ENCODE measurements around the gene SOD2. TPM values are rescaled to one million over a fixed set of nuclear protein-coding genes. Genes with fewer than 3 reads are reported as not detected.

The SOD2 gene
- total RNA-seq, 2 experiments from 2014 or later = 47.8 to 50.2 TPM

DNA sequence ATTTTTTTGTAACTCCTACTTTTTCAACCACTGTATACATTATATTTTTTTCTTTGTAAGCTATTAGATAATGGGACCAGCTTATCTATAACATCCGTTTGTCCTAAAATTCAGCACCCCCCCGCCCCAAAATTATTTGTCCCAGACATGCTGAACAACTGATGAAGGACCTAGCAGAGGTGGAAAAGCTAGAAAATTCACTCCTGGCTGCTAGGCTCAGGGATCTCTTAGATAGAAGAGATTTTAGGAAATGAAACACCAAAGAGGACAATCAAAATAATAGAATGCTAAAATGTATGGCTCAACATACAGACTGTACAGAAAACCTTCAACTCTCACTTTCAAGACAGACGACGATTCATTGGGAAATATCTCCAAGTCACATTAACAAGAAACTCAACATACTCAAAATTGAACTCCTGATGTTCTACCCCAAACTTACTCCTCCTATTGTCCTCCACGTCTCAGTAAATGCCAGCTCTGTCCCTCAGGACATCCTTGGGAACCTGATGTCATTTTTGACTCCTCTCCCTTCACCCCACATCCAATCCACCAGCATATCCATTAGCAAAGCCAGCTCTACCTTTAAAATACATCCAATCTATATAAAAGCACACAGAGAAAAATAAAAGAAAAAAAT, 4.7 kb downstream of the SOD2 start:
- Mint-ChIP-seq H3K4me1 (peaks cover 31% of the 10 kb centered on the region), H3K4me3 (no peak overlapping the region), H3K36me3 (peaks cover 35% of the 10 kb centered on the region), H3K9me3 (ENCODE audit: low read depth) (no peaks in the 10 kb centered on the region), H3K27me3 (no peaks in the 10 kb centered on the region), H3K27ac (no peak overlapping the region)
- no peak for ATAC-seq
- CTCF ChIA-PET = interaction anchor here (0.6 kb wide), 1 partner anchor 534 kb away, joined by 3 read pairs; no protein-coding TSS in a partner anchor
- DNase-seq = no peak

DNA sequence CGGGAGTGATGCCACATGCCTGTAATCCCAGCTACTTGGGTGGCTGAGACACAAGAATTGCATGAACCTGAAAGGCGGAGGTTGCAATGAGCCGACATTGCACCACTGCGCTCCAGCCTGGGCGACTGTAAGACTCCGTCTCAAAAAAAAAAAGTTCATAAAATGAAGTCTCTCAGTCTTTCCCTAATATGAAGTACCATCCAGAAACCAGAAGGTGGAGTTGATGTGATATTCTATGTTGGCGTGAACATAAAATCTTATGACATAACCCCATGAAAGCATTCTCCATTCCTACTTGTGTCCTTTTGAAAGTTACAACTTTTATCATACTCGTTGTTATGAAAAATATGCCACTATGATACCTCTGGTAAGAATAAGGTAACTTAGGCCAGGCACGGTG, 5.7 kb downstream of the SOD2 start:
- no peak for DNase-seq
- no peaks in the 10 kb centered on the region for H3K27me3 Mint-ChIP-seq
- ATAC-seq = no peak
- CTCF ChIA-PET = no interaction called here
- no peaks in the 10 kb centered on the region for H3K9me3 Mint-ChIP-seq (ENCODE audit: low read depth)
- peaks cover 30% of the 10 kb centered on the region for H3K4me1 Mint-ChIP-seq
- H3K36me3 Mint-ChIP-seq = peaks cover 35% of the 10 kb centered on the region
- no peak overlapping the region for H3K27ac Mint-ChIP-seq
- H3K4me3 Mint-ChIP-seq = no peak overlapping the region

DNA sequence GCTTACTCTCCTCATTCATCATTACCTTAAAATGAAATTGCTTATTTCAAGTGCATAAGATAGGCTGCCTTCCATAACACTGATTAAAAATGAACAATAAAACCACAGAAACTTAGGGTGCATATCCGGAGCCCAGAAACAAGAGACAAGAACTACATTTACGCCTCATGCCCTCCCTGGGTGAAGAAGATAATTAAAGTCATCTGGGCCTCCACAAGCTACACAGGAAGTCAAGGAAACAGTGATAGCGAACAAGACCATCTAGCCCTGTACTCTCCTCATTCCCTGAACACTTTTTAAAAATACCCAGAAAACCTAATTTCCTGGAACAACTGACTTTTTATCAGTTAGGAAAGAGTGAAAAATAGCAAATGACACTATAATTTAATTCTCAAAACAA, 6.3 kb downstream of the SOD2 start:
- DNase-seq (no peak), ATAC-seq (no peak)
- H3K9me3 Mint-ChIP-seq (ENCODE audit: low read depth) = no peaks in the 10 kb centered on the region
- CTCF ChIA-PET = no interaction called here
- peaks cover 35% of the 10 kb centered on the region for H3K36me3 Mint-ChIP-seq
- no peaks in the 10 kb centered on the region for H3K27me3 Mint-ChIP-seq
- peaks cover 26% of the 10 kb centered on the region for H3K4me1 Mint-ChIP-seq
- H3K27ac Mint-ChIP-seq = peak overlapping the region; percentile 63
- no peak overlapping the region for H3K4me3 Mint-ChIP-seq

DNA sequence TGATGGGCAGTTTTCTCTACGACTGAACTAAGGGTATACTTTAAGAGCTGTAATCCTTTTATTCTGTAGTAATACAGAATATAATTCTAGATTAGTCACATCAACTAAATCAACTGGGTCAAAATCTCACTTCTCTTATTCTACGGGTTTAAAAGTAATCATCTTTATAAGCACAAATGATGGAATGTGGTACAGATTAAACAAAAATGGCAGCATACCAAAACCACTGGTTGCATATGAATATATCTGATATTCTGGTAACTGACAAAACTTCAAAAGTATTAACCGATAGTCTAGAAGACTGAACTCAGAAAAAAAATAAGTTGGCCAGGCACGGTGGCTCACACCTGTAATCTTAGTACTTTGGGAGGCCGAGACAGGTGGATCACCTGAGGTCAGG, 7.0 kb downstream of the SOD2 start:
- Mint-ChIP-seq H3K36me3 (peaks cover 31% of the 10 kb centered on the region), H3K4me1 (peaks cover 20% of the 10 kb centered on the region), H3K27ac (no peak overlapping the region), H3K4me3 (no peak overlapping the region), H3K27me3 (no peaks in the 10 kb centered on the region), H3K9me3 (ENCODE audit: low read depth) (no peaks in the 10 kb centered on the region)
- ATAC-seq (no peak), DNase-seq (no peak)
- CTCF ChIA-PET = no interaction called here

DNA sequence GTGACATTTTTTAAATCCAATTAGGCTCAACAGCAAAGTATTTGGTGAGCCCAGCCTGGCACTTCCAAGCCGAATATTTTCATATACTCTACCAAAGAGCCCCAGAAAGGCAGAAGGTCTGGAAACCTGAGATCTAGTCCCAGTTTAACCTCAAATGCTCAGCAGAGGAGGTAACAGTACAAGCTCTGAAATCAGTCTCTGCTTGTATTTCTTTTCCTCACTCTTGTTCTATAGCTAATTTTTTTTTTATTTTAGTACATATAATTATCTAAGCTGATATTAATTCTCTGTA, 9.1 kb downstream of the SOD2 start:
- H3K9me3 Mint-ChIP-seq (ENCODE audit: low read depth) = no peaks in the 10 kb centered on the region
- CTCF ChIA-PET = no interaction called here
- peaks cover 24% of the 10 kb centered on the region for H3K4me1 Mint-ChIP-seq
- no peak overlapping the region for H3K4me3 Mint-ChIP-seq
- peaks cover 32% of the 10 kb centered on the region for H3K36me3 Mint-ChIP-seq
- no peaks in the 10 kb centered on the region for H3K27me3 Mint-ChIP-seq
- DNase-seq (no peak), ATAC-seq (no peak)
- no peak overlapping the region for H3K27ac Mint-ChIP-seq

DNA sequence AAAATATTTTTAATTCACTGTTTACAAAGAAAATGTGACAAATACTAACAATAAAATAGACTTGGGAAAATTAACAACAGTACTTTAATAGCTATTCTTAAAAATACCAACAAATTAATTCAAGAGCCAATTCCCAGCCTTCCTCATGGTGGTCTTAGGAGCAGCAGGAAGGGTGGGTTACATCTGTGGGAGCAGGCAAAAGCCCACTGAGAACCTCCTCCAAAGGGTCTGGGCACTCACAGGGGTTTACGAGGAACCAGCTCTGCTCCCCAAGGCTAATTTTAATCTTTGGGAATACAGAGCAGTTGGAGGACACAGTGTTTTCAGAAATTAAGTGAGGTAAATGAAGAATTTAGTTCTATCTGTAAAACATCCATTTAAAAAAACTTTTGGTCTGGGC, 10.2 kb downstream of the SOD2 start:
- ATAC-seq (no peak), DNase-seq (no peak)
- no peaks in the 10 kb centered on the region for H3K27me3 Mint-ChIP-seq
- no peak overlapping the region for H3K4me3 Mint-ChIP-seq
- CTCF ChIA-PET = interaction anchor here (1.0 to 1.2 kb wide), 2 partner anchors 28 to 773 kb away, joined by 3 to 4 read pairs; no protein-coding TSS in a partner anchor
- peaks cover 31% of the 10 kb centered on the region for H3K36me3 Mint-ChIP-seq
- H3K4me1 Mint-ChIP-seq = peaks cover 23% of the 10 kb centered on the region
- H3K27ac Mint-ChIP-seq = no peak overlapping the region
- no peaks in the 10 kb centered on the region for H3K9me3 Mint-ChIP-seq (ENCODE audit: low read depth)

DNA sequence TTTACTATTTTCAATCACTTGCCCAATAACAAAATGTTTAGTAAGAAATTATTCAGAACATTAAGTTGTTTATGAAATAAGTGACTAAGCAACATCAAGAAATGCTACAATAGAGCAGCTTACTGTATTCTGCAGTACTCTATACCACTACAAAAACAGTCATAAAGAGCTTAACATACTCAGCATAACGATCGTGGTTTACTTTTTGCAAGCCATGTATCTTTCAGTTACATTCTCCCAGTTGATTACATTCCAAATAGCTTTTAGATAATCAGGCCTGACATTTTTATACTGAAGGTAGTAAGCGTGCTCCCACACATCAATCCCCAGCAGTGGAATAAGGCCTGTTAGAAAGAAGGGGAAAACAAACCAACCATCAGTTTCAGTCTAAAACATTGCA, 10.7 kb downstream of the SOD2 start:
- Mint-ChIP-seq H3K9me3 (ENCODE audit: low read depth) (no peaks in the 10 kb centered on the region), H3K4me1 (peaks cover 20% of the 10 kb centered on the region), H3K36me3 (peaks cover 28% of the 10 kb centered on the region), H3K27ac (no peak overlapping the region), H3K4me3 (no peak overlapping the region), H3K27me3 (no peaks in the 10 kb centered on the region)
- peak; percentile 45 for ATAC-seq
- CTCF ChIA-PET = interaction anchor here (1.0 to 3.1 kb wide), 3 partner anchors 10 to 773 kb away, joined by 3 to 16 read pairs (median 4); partner anchors contain the start of gene SOD2
- no peak for DNase-seq

DNA sequence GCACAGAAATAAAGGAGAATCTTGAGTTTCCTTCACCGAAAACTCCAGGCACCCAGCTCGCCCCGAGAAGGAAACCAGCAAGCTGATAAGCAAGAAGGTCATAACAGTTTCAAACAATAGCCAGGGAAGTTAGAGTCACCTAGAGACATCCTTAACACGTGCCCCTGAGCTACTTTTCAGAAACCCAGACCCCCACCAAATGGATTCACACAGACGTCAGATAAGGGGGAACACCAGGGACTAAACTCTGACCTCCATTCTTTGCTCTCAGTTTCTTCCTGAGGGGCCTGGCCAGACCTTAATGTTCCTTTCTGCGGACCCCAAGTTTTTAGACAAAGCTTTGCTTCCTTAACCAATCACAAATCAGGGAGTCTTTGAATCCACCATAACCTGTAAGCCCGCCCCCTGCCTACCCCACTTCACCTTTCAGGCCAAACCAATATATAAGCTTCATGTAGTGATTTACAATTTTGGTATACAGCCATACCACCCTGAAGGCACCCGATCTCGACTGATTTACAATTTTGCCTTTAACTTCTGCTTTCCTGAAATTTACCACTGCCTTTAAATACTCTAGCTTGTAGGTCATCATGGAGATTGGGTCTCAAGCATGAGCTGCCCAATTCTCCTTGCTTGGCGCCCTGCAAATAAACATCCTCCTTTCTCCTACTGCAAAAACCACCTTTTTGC, 11.7 kb downstream of the SOD2 start:
- Mint-ChIP-seq H3K27me3 (no peaks in the 10 kb centered on the region), H3K27ac (no peak overlapping the region), H3K36me3 (peaks cover 26% of the 10 kb centered on the region), H3K4me1 (peaks cover 14% of the 10 kb centered on the region), H3K9me3 (ENCODE audit: low read depth) (peaks cover 3% of the 10 kb centered on the region), H3K4me3 (no peak overlapping the region)
- CTCF ChIA-PET = interaction anchor here (0.5 to 3.1 kb wide), 3 partner anchors 9 to 26 kb away, joined by 3 to 16 read pairs (median 4); partner anchors contain the start of gene SOD2
- no peak for ATAC-seq
- DNase-seq = no peak

DNA sequence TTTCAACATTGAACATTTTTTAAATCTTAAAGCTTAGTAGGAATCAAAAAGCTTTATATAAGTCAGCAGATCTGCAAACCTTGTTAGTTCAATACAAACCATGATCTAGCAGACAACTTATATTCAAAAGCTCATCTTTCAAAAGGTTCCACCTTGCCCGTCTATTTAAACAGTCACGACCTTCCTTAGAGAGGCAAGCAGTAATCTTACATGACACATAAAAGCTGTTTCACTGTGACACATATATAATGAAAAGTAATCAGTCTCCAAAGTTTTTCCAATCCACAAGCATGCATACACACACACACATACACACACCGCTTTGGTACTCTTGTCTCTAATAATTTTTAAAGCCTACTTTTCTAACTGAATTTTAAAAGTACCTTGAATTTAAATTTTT, 12.9 kb downstream of the SOD2 start:
- peak overlapping the region; percentile 13 for H3K27ac Mint-ChIP-seq
- H3K9me3 Mint-ChIP-seq (ENCODE audit: low read depth) = peaks cover 4% of the 10 kb centered on the region
- H3K4me3 Mint-ChIP-seq = no peak overlapping the region
- no peaks in the 10 kb centered on the region for H3K27me3 Mint-ChIP-seq
- ATAC-seq (no peak), DNase-seq (no peak)
- CTCF ChIA-PET = interaction anchor here (0.6 to 3.1 kb wide), 3 partner anchors 12 to 506 kb away, joined by 4 to 16 read pairs (median 4); partner anchors contain the start of gene SOD2
- H3K36me3 Mint-ChIP-seq = peaks cover 23% of the 10 kb centered on the region
- peaks cover 14% of the 10 kb centered on the region for H3K4me1 Mint-ChIP-seq

DNA sequence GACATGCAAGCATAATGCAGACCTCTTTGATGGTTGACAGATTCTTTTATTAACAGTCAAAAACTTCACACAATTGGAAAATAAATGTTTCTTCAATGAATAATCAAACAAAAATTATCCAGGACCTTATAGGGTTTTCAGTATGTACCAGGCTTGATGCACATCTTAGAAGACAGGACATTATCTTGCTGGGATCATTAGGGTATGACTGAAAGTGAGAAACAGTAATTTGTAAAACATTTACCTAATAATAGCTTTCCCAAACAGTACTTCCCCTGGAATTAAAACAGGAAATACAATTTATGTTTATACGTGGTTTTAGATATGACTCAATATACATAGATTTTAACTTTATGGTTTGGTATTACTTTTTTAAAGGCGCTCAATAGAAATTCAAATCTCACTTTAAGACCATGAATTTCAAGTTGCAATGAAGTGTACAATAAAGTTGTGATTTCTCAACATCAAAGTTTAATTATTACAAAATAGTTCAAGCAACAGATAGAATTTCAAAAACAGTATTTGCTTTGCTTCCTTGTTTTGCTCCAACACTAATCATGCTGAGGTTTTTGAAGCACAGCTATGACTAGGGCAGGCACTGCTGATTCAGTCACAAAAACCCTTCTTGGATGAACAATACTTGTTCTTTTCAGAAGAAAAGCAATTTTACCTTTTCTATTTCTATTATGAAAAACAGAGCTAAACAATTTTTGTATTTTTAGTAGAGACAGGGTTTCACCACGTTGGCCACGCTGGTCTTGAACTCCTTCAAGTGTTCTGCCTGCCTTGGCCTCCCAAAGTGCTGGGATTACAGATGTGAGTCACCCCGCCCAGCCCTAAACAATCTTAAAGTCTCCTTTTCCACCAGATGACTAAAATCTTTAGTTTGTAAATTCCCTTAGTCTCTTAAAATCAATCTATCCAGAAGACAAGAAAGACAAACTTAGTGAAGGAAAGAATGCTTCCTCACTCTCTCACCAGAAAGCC, 13.7 kb downstream of the SOD2 start:
- Mint-ChIP-seq H3K27ac (peak overlapping the region; percentile 13), H3K4me1 (peaks cover 14% of the 10 kb centered on the region), H3K9me3 (ENCODE audit: low read depth) (peaks cover 4% of the 10 kb centered on the region), H3K4me3 (no peak overlapping the region), H3K36me3 (peaks cover 21% of the 10 kb centered on the region), H3K27me3 (no peaks in the 10 kb centered on the region)
- DNase-seq (no peak), ATAC-seq (peak; percentile 27)
- CTCF ChIA-PET = interaction anchor here (1.3 to 3.1 kb wide), 2 partner anchors 13 to 505 kb away, joined by 4 to 16 read pairs; partner anchors contain the start of gene SOD2

DNA sequence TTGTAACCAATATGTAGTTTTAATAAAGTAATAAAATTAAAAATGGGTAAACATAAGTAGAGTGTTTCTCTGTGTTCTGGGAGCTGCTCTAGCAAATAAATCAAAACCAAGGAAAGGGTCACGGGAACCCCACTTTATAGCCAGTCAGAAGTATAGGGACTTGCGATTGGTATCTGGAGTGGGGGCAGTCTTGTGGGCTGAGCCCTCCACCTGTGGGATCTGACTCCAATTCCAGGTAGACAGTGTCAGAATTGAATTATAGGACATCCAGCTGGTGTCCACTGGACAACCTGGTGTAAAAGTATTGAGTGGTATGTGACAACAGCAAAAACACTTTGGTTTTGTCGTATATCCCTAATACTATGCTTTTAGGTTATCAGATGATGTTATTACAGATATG, 14.5 kb downstream of the SOD2 start:
- Mint-ChIP-seq H3K36me3 (peaks cover 18% of the 10 kb centered on the region), H3K27ac (no peak overlapping the region), H3K9me3 (ENCODE audit: low read depth) (peaks cover 4% of the 10 kb centered on the region), H3K4me1 (peaks cover 14% of the 10 kb centered on the region), H3K27me3 (no peaks in the 10 kb centered on the region), H3K4me3 (no peak overlapping the region)
- CTCF ChIA-PET = interaction anchor here (1.3 kb wide), 1 partner anchor 504 kb away, joined by 4 read pairs; no protein-coding TSS in a partner anchor
- ATAC-seq (no peak), DNase-seq (no peak)

DNA sequence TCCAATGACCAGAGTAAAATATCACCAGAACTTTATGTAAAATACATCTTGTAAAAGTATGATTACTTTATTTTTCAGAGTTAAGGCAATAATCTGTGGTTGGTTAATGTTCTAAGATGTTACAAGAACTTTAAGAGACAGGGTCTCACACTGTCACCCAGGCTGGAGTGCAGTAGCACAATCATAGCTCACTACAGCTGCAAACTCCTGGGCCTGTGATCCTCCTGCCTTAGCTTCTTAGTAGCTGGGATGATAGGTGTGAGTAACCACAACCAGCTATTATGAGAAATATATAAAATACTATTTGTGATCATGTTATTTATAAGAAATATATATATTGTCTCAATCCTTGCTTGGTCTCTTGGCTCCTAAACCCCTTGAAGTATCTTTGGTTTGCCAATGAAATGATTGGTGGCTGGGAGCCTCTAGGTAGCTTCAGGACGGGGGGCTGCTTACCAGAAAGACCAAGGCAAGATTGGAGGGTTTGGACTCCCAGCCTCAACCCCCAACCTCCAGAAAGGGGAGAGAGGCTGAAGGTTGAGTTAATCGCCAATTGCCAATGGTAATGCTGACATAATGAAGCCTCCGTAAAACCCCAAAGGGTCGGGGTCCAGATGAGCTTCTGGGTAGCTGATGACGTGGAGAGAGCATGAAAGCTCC, 15.4 kb downstream of the SOD2 start:
- CTCF ChIA-PET = no interaction called here

More for the DNA sequence above, 15.4 kb downstream of the SOD2 start:
- DNase-seq (no peak), ATAC-seq (no peak)
- H3K27ac Mint-ChIP-seq = no peak overlapping the region
- H3K36me3 Mint-ChIP-seq = peaks cover 17% of the 10 kb centered on the region
- H3K4me3 Mint-ChIP-seq = no peak overlapping the region
- peaks cover 14% of the 10 kb centered on the region for H3K4me1 Mint-ChIP-seq
- H3K9me3 Mint-ChIP-seq (ENCODE audit: low read depth) = peaks cover 4% of the 10 kb centered on the region
- H3K27me3 Mint-ChIP-seq = no peaks in the 10 kb centered on the region

Data from activated CD8-positive, alpha-beta memory T cell treated with anti-CD3 and anti-CD28 coated beads, Interleukin-2, amount 10 ng/mL, durations not matched to agents 7 days and 5 days (primary cell).